Transverse colon (tissue), 4 donors: ENCODE measurements around the gene AIF1. TPM values are rescaled to one million over a fixed set of nuclear protein-coding genes. Genes with fewer than 3 reads are reported as not detected.

ENCODE experiments used
- DNase-seq: peaks from one replicate; pipeline ENCODE4 v3.0.0-alpha.2; 2019
- H3K27ac ChIP-seq, 4 donors: fragments of 200-600 bp; sonication (generic); 2 replicates each; pipeline ENCODE4 v1.5.1; 2016 to 2018; ENCODE audit warnings: inconsistent platforms in 4 of 4
- H3K27me3 ChIP-seq: fragments of 200-600 bp; sonication (generic); 2 replicates; pipeline ENCODE4 v1.5.1; 2017; ENCODE audit warnings: inconsistent platforms
- H3K36me3 ChIP-seq, 4 donors: fragments of 200-600 bp; sonication (generic); 2 replicates each; pipeline ENCODE4 v1.5.1; 2017 to 2019; ENCODE audit warnings: inconsistent platforms in 4 of 4
- H3K4me1 ChIP-seq, 4 donors: fragments of 200-600 bp; sonication (generic); 2 replicates each; pipeline ENCODE4 v1.5.1; 2017 to 2020; ENCODE audit warnings: inconsistent platforms in 4 of 4
- H3K4me3 ChIP-seq, 4 donors: fragments of 200-600 bp; sonication (generic); 1 replicate in 1 of 4; 2 replicates in 3 of 4; pipeline versions ENCODE4 v1.5.1 to v1.6.1; 2017 to 2019; ENCODE audit warnings: inconsistent platforms in 4 of 4
- H3K9me3 ChIP-seq, 2 donors: fragments of 200-600 bp; sonication (generic); 2 replicates each; pipeline ENCODE4 v1.5.1; 2017 to 2019; ENCODE audit warnings: inconsistent platforms in 2 of 2
- EP300 ChIP-seq: sonication (generic); formaldehyde crosslinking; IDR thresholded peaks from one replicate; pipeline ENCODE4 v1.6.1; 2017; ENCODE audit warnings: antibody characterized with exemption, low read depth
- POLR2A ChIP-seq: fragments of 450-650 bp; IDR thresholded peaks from one replicate; pipeline ENCODE4 v1.6.1; 2016; ENCODE audit warnings: antibody characterized with exemption, mild to moderate bottlenecking, moderate library complexity
- POLR2AphosphoS5 ChIP-seq, 3 donors: sonication (generic); formaldehyde crosslinking; IDR thresholded peaks; one replicate each; pipeline ENCODE4 v1.6.1; 2016; ENCODE audit warnings: antibody characterized with exemption in 3 of 3
- WGBS, 2 donors: methylation state at CpG; one replicate each; pipeline ENCODE4 v1.1.5; 2018; ENCODE audit warnings: low coverage in 1 of 2; 5-methylcytosine and 5-hydroxymethylcytosine counted together
- in situ Hi-C, 4 donors: fragments of 200-750 bp; cut with MboI; loops; one replicate each; pipeline versions ENCODE4 v1.15.0 to v1.15.1; 2017; ENCODE audit warnings: low sequenced_read_pairs in 3 of 4, low pct_ligation_motif_present in 1 of 4, low pct_unique_long_range_greater_than_20kb in 1 of 4
- intact Hi-C: fragments of 100-400 bp; cut with DNase I; formaldehyde crosslinking; loops from one replicate; pipeline ENCODE4 v1.15.1; 2023; ENCODE audit warnings: low total_unique reads
- total RNA-seq, 4 donors: library from RNA; depleted of rRNA; stranded (reverse); fragments of >200 nt; gene quantifications; one replicate each; pipeline ENCODE4 v1.1.0, GENCODE V29; 2016
- TF ChIP-seq, protein P1 (sequence below), 5 experiments: fragments of 200-600 bp in 3 of 5; fragments of 450-650 bp in 2 of 5; sonication (generic) in 3 of 5; IDR thresholded peaks; 1 replicate in 2 of 5; 2 replicates in 3 of 5; pipeline ENCODE4 v1.5.1; 2016 to 2017; ENCODE audit warnings: antibody characterized with exemption in 5 of 5, inconsistent platforms in 3 of 5, mild to moderate bottlenecking in 2 of 5, moderate library complexity in 1 of 5

Gene AIF1
- total RNA-seq, 4 donors from 2014 or later, result 9.4 to 19.5 (median 17.3) TPM; not detected in 1

DNA sequence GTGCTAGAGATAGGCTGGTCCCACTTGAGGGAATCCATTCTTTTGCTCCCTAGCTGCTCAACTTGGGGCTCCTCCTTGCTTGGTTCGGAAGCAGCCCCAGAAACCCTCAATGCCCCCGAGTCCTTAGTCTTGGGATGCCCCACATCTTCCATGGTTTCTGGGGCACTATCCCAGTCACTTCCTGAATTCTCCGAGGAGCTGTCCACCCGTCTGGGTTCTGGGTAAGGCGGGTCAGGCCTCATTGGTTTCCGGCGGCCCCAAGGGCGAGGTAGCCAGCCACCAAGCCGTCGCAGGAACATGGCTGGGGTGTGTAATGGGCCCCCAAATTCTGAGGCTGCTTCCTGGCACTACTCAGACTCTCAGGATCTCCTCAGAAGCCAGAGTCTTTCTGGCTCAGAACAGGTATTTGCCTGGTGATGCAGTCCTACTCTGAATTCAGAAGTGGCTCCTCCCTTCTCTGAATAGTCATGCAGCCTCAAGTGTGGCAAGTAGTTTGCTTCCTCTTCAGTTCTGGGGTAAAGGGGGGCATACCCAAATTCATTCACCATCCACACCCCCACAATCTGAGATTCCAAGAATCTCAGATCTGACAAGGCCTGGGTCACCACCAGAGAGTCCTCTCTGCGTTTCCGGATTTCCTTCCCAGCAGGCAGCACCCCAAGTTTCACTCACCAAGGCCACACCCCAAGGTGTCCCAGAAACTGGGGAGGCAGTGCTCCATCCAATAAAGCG is 44.8 kb downstream of the AIF1 start:
- DNase-seq, result peak; percentile 40
- H3K9me3 ChIP-seq, result no peaks in the 10 kb centered on the region
- intact Hi-C loops, result no loop called here
- H3K36me3 ChIP-seq, result peaks cover 0 to 6% (median 0%) of the 10 kb centered on the region in 4 donors
- no peaks in the 10 kb centered on the region for H3K27me3 ChIP-seq
- peak overlapping the region; percentile 88 to 95 (median 90) for H3K27ac ChIP-seq
- peak overlapping the region; percentile 63 to 87 (median 76) for H3K4me3 ChIP-seq
- 5 to 17% methylated on average over 4 to 6 of the region's 13 CpGs for WGBS, 2 donors
- in situ Hi-C loops, result no loop called here
- peaks cover 30 to 77% (median 44%) of the 10 kb centered on the region in 4 donors for H3K4me1 ChIP-seq
- no peak for TF ChIP-seq POLR2AphosphoS5 (IDR thresholded peaks at IDR 0.05)
- TF ChIP-seq POLR2A, result no peak
- TF ChIP-seq, protein P1, sequence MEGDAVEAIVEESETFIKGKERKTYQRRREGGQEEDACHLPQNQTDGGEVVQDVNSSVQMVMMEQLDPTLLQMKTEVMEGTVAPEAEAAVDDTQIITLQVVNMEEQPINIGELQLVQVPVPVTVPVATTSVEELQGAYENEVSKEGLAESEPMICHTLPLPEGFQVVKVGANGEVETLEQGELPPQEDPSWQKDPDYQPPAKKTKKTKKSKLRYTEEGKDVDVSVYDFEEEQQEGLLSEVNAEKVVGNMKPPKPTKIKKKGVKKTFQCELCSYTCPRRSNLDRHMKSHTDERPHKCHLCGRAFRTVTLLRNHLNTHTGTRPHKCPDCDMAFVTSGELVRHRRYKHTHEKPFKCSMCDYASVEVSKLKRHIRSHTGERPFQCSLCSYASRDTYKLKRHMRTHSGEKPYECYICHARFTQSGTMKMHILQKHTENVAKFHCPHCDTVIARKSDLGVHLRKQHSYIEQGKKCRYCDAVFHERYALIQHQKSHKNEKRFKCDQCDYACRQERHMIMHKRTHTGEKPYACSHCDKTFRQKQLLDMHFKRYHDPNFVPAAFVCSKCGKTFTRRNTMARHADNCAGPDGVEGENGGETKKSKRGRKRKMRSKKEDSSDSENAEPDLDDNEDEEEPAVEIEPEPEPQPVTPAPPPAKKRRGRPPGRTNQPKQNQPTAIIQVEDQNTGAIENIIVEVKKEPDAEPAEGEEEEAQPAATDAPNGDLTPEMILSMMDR (IDR thresholded peaks at IDR 0.05), result no peak
- TF ChIP-seq EP300, result no peak

DNA sequence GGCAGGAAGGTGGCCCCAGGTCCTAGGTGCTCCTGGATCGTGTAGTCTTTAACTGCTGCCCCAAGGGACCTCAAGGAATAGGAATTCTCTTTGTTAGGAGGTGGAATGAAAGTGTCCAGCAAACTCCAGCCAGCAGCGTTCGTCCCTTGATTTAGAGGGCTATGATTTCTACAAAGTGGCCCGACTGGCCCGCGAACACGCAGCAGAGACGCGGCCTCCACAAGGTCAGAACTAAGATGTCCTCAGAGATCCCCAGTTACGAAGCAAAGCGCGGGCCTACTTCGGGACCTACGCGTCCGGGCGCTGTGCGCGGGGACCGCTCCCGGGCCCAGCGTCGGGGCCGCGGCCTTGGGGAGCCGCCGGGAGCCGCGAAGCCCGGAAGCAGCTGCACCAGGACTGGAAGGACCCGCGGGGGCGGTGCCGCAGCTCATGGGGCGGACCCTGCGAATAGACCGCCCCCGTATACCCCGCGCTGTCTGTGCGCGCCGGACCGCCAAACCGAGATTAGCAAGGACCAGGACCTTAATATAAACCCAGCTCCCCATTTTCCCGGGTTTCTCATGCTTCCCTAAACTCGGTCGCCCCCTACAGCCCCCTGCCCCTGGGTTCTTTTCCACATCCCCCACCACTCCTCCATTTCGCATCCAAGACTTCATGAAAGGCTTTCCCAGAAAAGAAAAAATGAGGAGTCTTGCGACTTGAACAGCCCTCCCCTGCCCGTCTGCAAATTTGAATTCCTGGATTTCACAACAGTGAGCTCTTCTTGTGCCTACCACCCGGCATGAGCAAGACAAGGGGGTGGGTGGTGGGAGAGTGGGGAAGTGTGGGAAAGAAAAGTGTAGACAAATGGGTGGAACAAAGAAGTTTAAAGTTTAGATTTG is 45.6 kb downstream of the AIF1 start, which contains the start of gene C6orf47:
Gene C6orf47 (minus strand): TSS at position 398 of the 881 bp plus-strand sequence. CDS start 831 bp downstream, outside the sequence.
- intact Hi-C loops (no loop called here), in situ Hi-C loops (no loop called here)
- H3K27me3 ChIP-seq, result no peaks in the 10 kb centered on the region
- H3K4me1 ChIP-seq, result peaks cover 30 to 75% (median 44%) of the 10 kb centered on the region in 4 donors
- no peaks in the 10 kb centered on the region for H3K9me3 ChIP-seq
- 0 to 1% methylated on average over 2 to 35 of the region's 52 CpGs for WGBS, 2 donors
- TF ChIP-seq, protein P1 (IDR thresholded peaks at IDR 0.05), result no peak
- peak; percentile 86 to 96 (median 95) for TF ChIP-seq POLR2AphosphoS5 (IDR thresholded peaks at IDR 0.05)
- peak; percentile 95 for TF ChIP-seq POLR2A
- no peak for TF ChIP-seq EP300
- H3K4me3 ChIP-seq, result peak within 1 kb of the TSS; percentile 63 to 87 (median 76)
- H3K27ac ChIP-seq, result peak within 1 kb of the TSS; percentile 88 to 95 (median 90)
- peaks cover 0 to 6% (median 0%) of the 10 kb centered on the region in 4 donors for H3K36me3 ChIP-seq
- DNase-seq, result peak; percentile 91

DNA sequence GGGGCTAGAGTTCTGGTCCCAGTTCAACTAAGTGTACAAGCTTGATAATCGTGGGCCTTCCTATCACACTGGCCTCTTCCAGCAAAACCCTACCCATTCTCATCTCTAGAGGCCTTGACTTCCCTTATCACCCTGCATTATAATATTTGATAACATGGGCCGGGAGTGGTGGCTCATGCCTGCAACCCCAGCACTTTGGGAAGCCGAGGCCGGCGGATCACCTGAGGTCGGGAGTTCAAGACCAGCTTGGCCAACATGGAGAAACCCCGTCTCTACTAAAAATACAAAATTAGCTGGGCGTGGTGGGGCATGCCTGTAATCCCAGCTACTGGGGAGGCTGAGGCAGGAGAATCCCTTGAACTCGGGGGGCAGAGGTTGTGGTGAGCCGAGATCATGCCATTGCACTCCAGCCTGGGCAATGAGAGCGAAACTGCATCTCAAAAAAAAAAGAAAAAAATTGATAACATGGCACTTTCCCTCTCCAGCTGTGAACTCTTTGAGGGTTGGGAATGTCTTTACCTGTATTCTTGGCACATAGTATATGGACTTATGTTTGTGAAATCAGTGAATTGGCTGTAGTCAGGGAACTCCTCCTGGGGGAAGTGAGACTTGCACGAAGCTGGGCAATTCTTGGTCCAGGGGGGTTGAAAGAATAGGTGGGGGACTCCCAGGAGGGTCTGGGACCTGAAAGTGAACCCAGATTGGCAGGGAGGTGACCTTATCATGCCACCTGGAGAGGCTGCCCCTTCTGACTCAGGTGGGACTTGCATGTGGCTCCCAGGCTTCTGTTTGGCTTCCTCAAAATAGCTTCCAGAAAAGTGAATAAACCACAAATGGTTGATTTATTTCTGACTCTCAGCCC is 46.5 kb downstream of the AIF1 start:
- Histone ChIP-seq H3K27ac (peak overlapping the region; percentile 88 to 95 (median 90)), H3K9me3 (no peaks in the 10 kb centered on the region), H3K4me1 (peaks cover 30 to 68% (median 46%) of the 10 kb centered on the region in 4 donors), H3K27me3 (no peaks in the 10 kb centered on the region), H3K36me3 (peaks cover 0 to 6% (median 0%) of the 10 kb centered on the region in 4 donors), H3K4me3 (peak overlapping the region in 1 of 4 donors; percentile 87)
- TF ChIP-seq POLR2A (no peak), POLR2AphosphoS5 (IDR thresholded peaks at IDR 0.05) (no peak), EP300 (no peak)
- TF ChIP-seq, protein P1 (IDR thresholded peaks at IDR 0.05), result no peak
- intact Hi-C loops, result no loop called here
- 50 to 82% methylated on average over 2 to 12 of the region's 12 CpGs for WGBS, 2 donors
- in situ Hi-C loops, result no loop called here
- no peak for DNase-seq
